ENCODE results near the gene NAA25. TPM values are rescaled to one million over a fixed set of nuclear protein-coding genes. Genes with fewer than 3 reads are reported as not detected.
"Not testable (repeated sequence)": the region's sequence is repeated elsewhere in the genome, so short reads cannot be mapped to it uniquely, and the experiment has no call there.

The NAA25 gene
- total and polyA plus RNA-seq, 3 experiments from 2014 or later = 18.4 to 41.5 (median 39.0) TPM

- Histone ChIP-seq H3K36me3 (ENCODE audit: insufficient read depth, low read length) (no peaks in the 10 kb centered on the region), H3K4me3 (ENCODE audit: low read length) (peak overlapping the region; percentile 57), H3K27ac (ENCODE audit: low read depth, low read length) (peak overlapping the region; percentile 36), H3K4me1 (ENCODE audit: insufficient read depth, low read length) (peaks cover 71% of the 10 kb centered on the region), H3K27me3 (ENCODE audit: insufficient read depth, low read length, poor library complexity, severe bottlenecking) (no peaks in the 10 kb centered on the region), H3K9me3 (ENCODE audit: low read length) (no peaks in the 10 kb centered on the region)
- Mint-ChIP-seq H3K4me1 (peaks cover 66 to 84% (median 83%) of the 10 kb centered on the region in 3 donors), H3K4me3 (peak overlapping the region; percentile 86 to 95 (median 91)), H3K27ac (peak overlapping the region; percentile 85 to 97 (median 94)), H3K9me3 (no peaks in the 10 kb centered on the region), H3K27me3 (no peaks in the 10 kb centered on the region), H3K36me3 (peaks cover 0 to 6% (median 2%) of the 10 kb centered on the region in 3 donors)
- DNase-seq = no peak
- ChIA-PET POLR2A (interaction anchor here (0.7 to 7.9 kb wide), 3 partner anchors 8 to 16 kb away, joined by 4 to 68 read pairs (median 8); partner anchors contain the start of genes ERP29 and TMEM116), CTCF (interaction anchor here (0.8 to 14.4 kb wide), 3 partner anchors 10 to 33 kb away, joined by 3 to 129 read pairs (median 4); partner anchors contain the start of genes ERP29 and TMEM116)
These were observed 107.0 kb downstream of the NAA25 start for GRCh38 chr12:112001576-112001975.

GRCh38 chr12:112000820-112001219, 107.8 kb downstream of the NAA25 start:
- Histone ChIP-seq H3K36me3 (ENCODE audit: insufficient read depth, low read length) (no peaks in the 10 kb centered on the region), H3K4me1 (ENCODE audit: insufficient read depth, low read length) (peaks cover 77% of the 10 kb centered on the region), H3K27me3 (ENCODE audit: insufficient read depth, low read length, poor library complexity, severe bottlenecking) (no peaks in the 10 kb centered on the region), H3K4me3 (ENCODE audit: low read length) (peak overlapping the region; percentile 57), H3K27ac (ENCODE audit: low read depth, low read length) (no peak overlapping the region), H3K9me3 (ENCODE audit: low read length) (no peaks in the 10 kb centered on the region)
- Mint-ChIP-seq H3K27me3 (no peaks in the 10 kb centered on the region), H3K9me3 (no peaks in the 10 kb centered on the region), H3K4me1 (peaks cover 66 to 84% (median 83%) of the 10 kb centered on the region in 3 donors), H3K27ac (peak overlapping the region; percentile 81 to 97 (median 94)), H3K4me3 (peak overlapping the region; percentile 86 to 95 (median 91)), H3K36me3 (peaks cover 0 to 6% (median 3%) of the 10 kb centered on the region in 3 donors)
- POLR2A ChIA-PET = interaction anchor here (0.6 to 7.9 kb wide), 2 partner anchors 12 to 20 kb away, joined by 3 to 68 read pairs; partner anchors contain the start of genes ERP29 and TMEM116
- DNase-seq = no peak
- CTCF ChIA-PET = interaction anchor here (0.8 to 14.4 kb wide), 2 partner anchors 13 to 32 kb away, joined by 3 to 129 read pairs; partner anchors contain the start of genes ERP29 and TMEM116

- not testable (repeated sequence) for H3K36me3 Mint-ChIP-seq; H3K36me3 ChIP-seq (ENCODE audit: insufficient read depth, low read length); DNase-seq; H3K9me3 Mint-ChIP-seq; H3K4me3 ChIP-seq (ENCODE audit: low read length); H3K27me3 Mint-ChIP-seq; H3K27me3 ChIP-seq (ENCODE audit: insufficient read depth, low read length, poor library complexity, severe bottlenecking); H3K9me3 ChIP-seq (ENCODE audit: low read length); H3K27ac ChIP-seq (ENCODE audit: low read depth, low read length)
- peaks cover 72 to 85% (median 84%) of the 10 kb centered on the region in 3 donors for H3K4me1 Mint-ChIP-seq
- H3K27ac Mint-ChIP-seq = peak overlapping the region in 7 of 8 donors; percentile 75 to 94 (median 88)
- CTCF ChIA-PET = interaction anchor here (0.7 to 14.4 kb wide), 4 partner anchors 15 to 54 kb away, joined by 3 to 129 read pairs (median 4); partner anchors contain the start of genes ERP29 and TMEM116
- H3K4me1 ChIP-seq (ENCODE audit: insufficient read depth, low read length) = peaks cover 79% of the 10 kb centered on the region
- peak overlapping the region; percentile 5 to 95 (median 74) for H3K4me3 Mint-ChIP-seq
- POLR2A ChIA-PET = interaction anchor here (7.9 kb wide), 1 partner anchor 14 kb away, joined by 68 read pairs; the partner anchor contains the start of genes ERP29 and TMEM116
These were observed 109.5 kb downstream of the NAA25 start for GRCh38 chr12:111999129-111999528.

- Mint-ChIP-seq H3K36me3 (peaks cover 0 to 8% (median 6%) of the 10 kb centered on the region in 3 donors), H3K27ac (peak overlapping the region; percentile 50 to 94 (median 86)), H3K4me3 (peak overlapping the region; percentile 48 to 78 (median 74)), H3K9me3 (no peaks in the 10 kb centered on the region), H3K4me1 (peaks cover 80 to 88% (median 85%) of the 10 kb centered on the region in 3 donors), H3K27me3 (peaks cover 0 to 1% of the 10 kb centered on the region in 2 donors)
- Histone ChIP-seq H3K27ac (ENCODE audit: low read depth, low read length) (no peak overlapping the region), H3K36me3 (ENCODE audit: insufficient read depth, low read length) (no peaks in the 10 kb centered on the region), H3K4me3 (ENCODE audit: low read length) (no peak overlapping the region), H3K4me1 (ENCODE audit: insufficient read depth, low read length) (peaks cover 87% of the 10 kb centered on the region), H3K27me3 (ENCODE audit: insufficient read depth, low read length, poor library complexity, severe bottlenecking) (no peaks in the 10 kb centered on the region), H3K9me3 (ENCODE audit: low read length) (no peaks in the 10 kb centered on the region)
- no peak for DNase-seq
- ChIA-PET POLR2A (interaction anchor here (0.6 to 7.9 kb wide), 2 partner anchors 15 to 19 kb away, joined by 3 to 68 read pairs; partner anchors contain the start of genes ERP29 and TMEM116), CTCF (interaction anchor here (1.0 to 14.4 kb wide), 3 partner anchors 9 to 42 kb away, joined by 3 to 129 read pairs (median 3); partner anchors contain the start of genes ERP29 and TMEM116)
These were observed 110.6 kb downstream of the NAA25 start for GRCh38 chr12:111998015-111998414.

- no peaks in the 10 kb centered on the region for H3K9me3 ChIP-seq (ENCODE audit: low read length)
- no peak overlapping the region for H3K4me3 ChIP-seq (ENCODE audit: low read length)
- Mint-ChIP-seq H3K27ac (peak overlapping the region; percentile 31 to 94 (median 85)), H3K4me3 (peak overlapping the region; percentile 41 to 76 (median 50)), H3K4me1 (peaks cover 81 to 88% (median 85%) of the 10 kb centered on the region in 3 donors), H3K9me3 (no peaks in the 10 kb centered on the region), H3K36me3 (peaks cover 0 to 6% (median 4%) of the 10 kb centered on the region in 3 donors), H3K27me3 (peaks cover 0 to 1% of the 10 kb centered on the region in 2 donors)
- H3K36me3 ChIP-seq (ENCODE audit: insufficient read depth, low read length) = no peaks in the 10 kb centered on the region
- H3K27ac ChIP-seq (ENCODE audit: low read depth, low read length) = no peak overlapping the region
- ChIA-PET POLR2A (interaction anchor here (7.9 kb wide), 1 partner anchor 16 kb away, joined by 68 read pairs; the partner anchor contains the start of genes ERP29 and TMEM116), CTCF (interaction anchor here (1.0 to 14.4 kb wide), 3 partner anchors 10 to 41 kb away, joined by 3 to 129 read pairs (median 3); partner anchors contain the start of genes ERP29 and TMEM116)
- H3K4me1 ChIP-seq (ENCODE audit: insufficient read depth, low read length) = peaks cover 87% of the 10 kb centered on the region
- DNase-seq = no peak
- no peaks in the 10 kb centered on the region for H3K27me3 ChIP-seq (ENCODE audit: insufficient read depth, low read length, poor library complexity, severe bottlenecking)
These were observed 111.3 kb downstream of the NAA25 start for GRCh38 chr12:111997300-111997699.

GRCh38 chr12:111995782-111996480, 112.7 kb downstream of the NAA25 start:
- peak overlapping the region; percentile 22 for H3K27ac ChIP-seq (ENCODE audit: low read depth, low read length)
- POLR2A ChIA-PET = interaction anchor here (0.6 to 7.9 kb wide), 4 partner anchors 10 to 24 kb away, joined by 8 to 68 read pairs (median 32); partner anchors contain the start of genes ERP29 and TMEM116
- H3K4me1 ChIP-seq (ENCODE audit: insufficient read depth, low read length) = peaks cover 84% of the 10 kb centered on the region
- CTCF ChIA-PET = interaction anchor here (2.5 to 14.4 kb wide), 3 partner anchors 8 to 51 kb away, joined by 7 to 129 read pairs (median 13); partner anchors contain the start of genes ERP29 and TMEM116
- no peaks in the 10 kb centered on the region for H3K27me3 ChIP-seq (ENCODE audit: insufficient read depth, low read length, poor library complexity, severe bottlenecking)
- peak overlapping the region; percentile 8 to 96 (median 35) for H3K4me3 Mint-ChIP-seq
- H3K27me3 Mint-ChIP-seq = peaks cover 0 to 1% of the 10 kb centered on the region in 2 donors
- H3K4me1 Mint-ChIP-seq = peaks cover 80 to 88% (median 85%) of the 10 kb centered on the region in 3 donors
- no peaks in the 10 kb centered on the region for H3K9me3 ChIP-seq (ENCODE audit: low read length)
- H3K36me3 ChIP-seq (ENCODE audit: insufficient read depth, low read length) = no peaks in the 10 kb centered on the region
- H3K36me3 Mint-ChIP-seq = peaks cover 3 to 8% (median 7%) of the 10 kb centered on the region in 3 donors
- no peak for DNase-seq
- no peak overlapping the region for H3K4me3 ChIP-seq (ENCODE audit: low read length)
- H3K9me3 Mint-ChIP-seq = no peaks in the 10 kb centered on the region
- peak overlapping the region; percentile 12 to 98 (median 76) for H3K27ac Mint-ChIP-seq

GRCh38 chr12:111994211-111995111, 114.1 kb downstream of the NAA25 start:
- Histone ChIP-seq H3K27ac (ENCODE audit: low read depth, low read length) (peak overlapping the region; percentile 48), H3K4me1 (ENCODE audit: insufficient read depth, low read length) (peaks cover 69% of the 10 kb centered on the region), H3K4me3 (ENCODE audit: low read length) (peak overlapping the region; percentile 56)
- H3K36me3 ChIP-seq (ENCODE audit: insufficient read depth, low read length); H3K27me3 Mint-ChIP-seq; H3K9me3 Mint-ChIP-seq; H3K27me3 ChIP-seq (ENCODE audit: insufficient read depth, low read length, poor library complexity, severe bottlenecking); H3K9me3 ChIP-seq (ENCODE audit: low read length): not testable (repeated sequence)
- ChIA-PET CTCF (interaction anchor here (0.7 to 14.4 kb wide), 5 partner anchors 10 to 347 kb away, joined by 3 to 129 read pairs (median 7); partner anchors contain the start of genes ERP29 and TMEM116), POLR2A (interaction anchor here (0.6 to 3.0 kb wide), 8 partner anchors 8 to 1041 kb away, joined by 3 to 55 read pairs (median 5); partner anchors contain the start of genes ERP29 and TMEM116)
- peak overlapping the region; percentile 68 to 98 (median 92) for H3K27ac Mint-ChIP-seq
- peak overlapping the region; percentile 88 to 98 (median 95) for H3K4me3 Mint-ChIP-seq
- peak in 2 of 5 donors; percentile 36 to 49 for DNase-seq
- H3K36me3 Mint-ChIP-seq = peaks cover 3 to 14% (median 4%) of the 10 kb centered on the region in 3 donors
- peaks cover 74 to 85% (median 84%) of the 10 kb centered on the region in 3 donors for H3K4me1 Mint-ChIP-seq
